Amniotic epithelial cell (primary cell): ENCODE measurements around the gene OR5M11.
"Not testable (repeated sequence)": the region's sequence is repeated elsewhere in the genome, so short reads cannot be mapped to it uniquely, and the experiment has no call there.

ENCODE experiments used
- DNase-seq: peaks from one replicate; pipeline ENCODE4 v3.0.0-alpha.2; 2010; ENCODE audit warnings: low read depth

Gene OR5M11

GRCh38 chr11:56543157-56543556, at the start of gene OR5M11:
Gene OR5M11 (minus strand): TSS chr11:56543257. CDS start chr11:56543257, 0 bp downstream.
- DNase-seq = no peak

GRCh38 chr11:56592088-56592717, 49.1 kb upstream of the OR5M11 start:
- not testable (repeated sequence) for DNase-seq

DNA sequence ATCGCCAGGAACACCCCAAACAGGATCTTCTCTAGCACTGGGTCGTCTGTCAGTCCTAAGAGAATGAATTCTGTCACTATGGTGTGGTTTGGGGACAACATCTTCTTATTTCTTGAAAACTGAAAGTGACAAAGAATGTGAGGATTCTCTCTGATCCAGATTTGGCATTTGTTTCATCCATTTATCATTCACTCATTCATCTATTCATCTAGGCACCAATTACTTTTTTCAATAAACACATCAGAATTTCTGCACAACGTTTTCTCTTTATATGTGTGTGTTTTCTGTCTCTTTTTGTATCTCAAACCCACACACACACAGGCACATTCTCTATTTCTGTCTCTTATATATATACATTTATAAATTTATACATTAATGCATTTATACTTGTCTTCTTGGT, 34.6 kb upstream of the OR5M11 start, which contains the start of gene OR5M10:
TSS of gene OR5M10 (minus strand) at position 101 of the 400 bp plus-strand sequence. CDS start at position 101, 0 bp downstream.
- DNase-seq = no peak

DNA sequence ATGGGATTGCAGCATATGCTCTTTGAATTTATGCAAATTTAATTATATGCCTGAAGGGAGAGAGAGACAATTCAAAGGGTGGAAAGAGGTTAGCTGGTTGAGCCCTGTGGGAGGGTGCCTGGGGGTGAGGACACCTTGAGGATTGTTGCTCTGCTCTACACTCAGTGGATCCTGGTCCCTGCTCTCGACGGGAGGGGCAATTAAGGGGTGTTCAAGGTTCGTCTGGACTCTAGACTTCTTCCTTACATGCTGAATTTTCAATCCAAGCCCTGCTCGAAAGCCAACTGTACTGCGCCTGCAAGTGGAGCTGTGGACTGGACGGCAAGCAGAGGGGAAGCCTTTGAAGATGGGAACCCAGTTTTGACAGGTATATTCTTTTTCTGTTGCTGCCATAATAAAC, 15.5 kb upstream of the OR5M11 start:
- DNase-seq = no peak

GRCh38 chr11:56554691-56555090, 11.6 kb upstream of the OR5M11 start:
- DNase-seq = not testable (repeated sequence)

GRCh38 chr11:56545531-56545930, 2.5 kb upstream of the OR5M11 start:
- DNase-seq = no peak

GRCh38 chr11:56543739-56544138, 682 bp upstream of the OR5M11 start:
- no peak for DNase-seq

- no peak for DNase-seq
These were observed 9.9 kb downstream of the OR5M11 start for GRCh38 chr11:56533054-56533740.

DNA sequence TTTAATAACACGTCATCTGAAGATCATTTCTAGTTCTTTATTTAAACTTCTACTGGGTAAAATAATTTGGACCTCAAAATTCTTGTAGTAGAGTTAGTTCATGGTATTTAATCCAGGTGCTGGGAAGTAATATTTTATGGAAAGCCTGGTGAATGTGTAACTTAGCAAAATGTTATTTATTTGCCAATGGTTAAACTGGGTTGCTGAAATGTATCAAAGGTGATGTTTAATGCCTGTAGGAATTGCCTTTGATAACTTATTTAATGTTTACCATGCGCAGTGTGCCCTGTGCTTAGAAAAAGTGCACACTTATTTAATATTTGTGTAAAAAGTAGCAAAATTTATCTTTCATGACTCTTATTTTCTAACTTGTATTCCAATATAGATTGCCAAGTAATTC, 11.2 kb downstream of the OR5M11 start:
- no peak for DNase-seq

GRCh38 chr11:56522008-56522407, 21.0 kb downstream of the OR5M11 start:
- DNase-seq = no peak

- DNase-seq = no peak
These were observed 29.8 kb downstream of the OR5M11 start for GRCh38 chr11:56513280-56513679.

GRCh38 chr11:56509439-56509838, 33.6 kb downstream of the OR5M11 start:
- no peak for DNase-seq

GRCh38 chr11:56497010-56497409, 46.0 kb downstream of the OR5M11 start:
- DNase-seq = no peak

DNA sequence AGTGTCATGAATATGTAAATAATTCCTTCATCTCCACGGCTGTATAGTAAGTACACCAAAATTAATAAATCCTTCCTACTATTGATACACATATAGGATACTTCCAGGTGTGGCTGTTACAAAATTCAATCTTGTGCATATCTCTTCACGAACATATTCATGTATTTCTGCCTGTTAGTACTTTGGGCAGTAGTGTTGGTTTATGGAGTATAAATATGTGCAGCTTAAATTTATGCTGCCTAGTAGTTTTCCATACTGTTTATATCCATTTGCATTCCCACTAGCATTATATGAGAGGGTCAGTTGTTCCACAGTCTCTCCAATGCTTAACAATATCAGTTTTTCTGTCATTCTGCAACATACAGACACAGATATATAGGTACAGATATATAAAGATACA, 47.9 kb downstream of the OR5M11 start:
- no peak for DNase-seq
